Kidney (tissue), 14 donors: ENCODE data around the gene LIX1. TPM values are rescaled to one million over a fixed set of nuclear protein-coding genes. Genes with fewer than 3 reads are reported as not detected.

ENCODE experiments used
- DNase-seq, 5 donors: peaks; one replicate each; pipeline ENCODE4 v3.0.0-alpha.2; 2013 to 2020
- FAIRE-seq: peaks from 2 replicates; lab custom pipeline; 2012; peaks lifted over from hg19 to GRCh38; lab: Jason Lieb, UNC
- H3K27ac ChIP-seq, 2 donors: one replicate each; pipeline ENCODE4 v1.7.0; 2013; ENCODE audit warnings: low read depth in 2 of 2, low read length in 2 of 2, inconsistent platforms in 1 of 2
- H3K27me3 ChIP-seq: one replicate; pipeline ENCODE4 v1.7.1; 2013; ENCODE audit warnings: low read length, inconsistent platforms; ENCODE audit not compliant: control insufficient read depth, insufficient read depth
- H3K36me3 ChIP-seq, 3 donors: one replicate each; pipeline versions ENCODE4 v1.7.0 to v1.7.1; 2013; ENCODE audit warnings: low read length in 3 of 3, control low read depth in 1 of 3, inconsistent platforms in 1 of 3; ENCODE audit not compliant: insufficient read depth in 3 of 3, control insufficient read depth in 2 of 3
- H3K4me1 ChIP-seq, 3 donors: one replicate each; pipeline versions ENCODE4 v1.7.0 to v1.7.1; 2013; ENCODE audit warnings: low read length in 3 of 3, inconsistent platforms in 1 of 3, low read depth in 1 of 3; ENCODE audit not compliant: control insufficient read depth in 2 of 3, insufficient read depth in 2 of 3
- H3K4me3 ChIP-seq, 3 donors: one replicate each; pipeline versions ENCODE4 v1.7.0 to v1.8.1; 2013; ENCODE audit warnings: low read length in 3 of 3, control low read depth in 1 of 3, inconsistent platforms in 1 of 3
- H3K9ac ChIP-seq, 3 donors: one replicate each; pipeline versions ENCODE4 v1.7.0 to v1.7.1; 2013; ENCODE audit warnings: low read length in 3 of 3, control low read depth in 1 of 3, inconsistent platforms in 1 of 3
- H3K9me3 ChIP-seq, 3 donors: one replicate each; pipeline versions ENCODE4 v1.7.0 to v1.7.1; 2013; ENCODE audit warnings: low read length in 3 of 3, control low read depth in 1 of 3, inconsistent platforms in 1 of 3; ENCODE audit not compliant: control insufficient read depth in 2 of 3, insufficient read depth in 1 of 3
- CTCF ChIP-seq: IDR thresholded peaks from 3 replicates; pipeline ENCODE4 v1.5.1; 2012; ENCODE audit warnings: mild to moderate bottlenecking, moderate library complexity, borderline replicate concordance; ENCODE audit not compliant: insufficient read depth; ENCODE audit errors: extremely low read depth
- intact Hi-C: fragments of 100-400 bp; cut with DNase I; formaldehyde crosslinking; loops from one replicate; pipeline ENCODE4 v1.11.1; 2022
- polyA plus RNA-seq: library from polyadenylated mRNA; stranded (reverse); fragments of 350-450 nt; fragmentation: Illumina TruSeq; extraction: RNeasy Lipid Tissue Mini Kit (QIAGEN cat#74804); gene quantifications from one replicate; pipeline ENCODE4 v1.2.3, GENCODE V29; 2014; ENCODE audit warnings: low read depth, low replicate concordance; ENCODE audit not compliant: insufficient read depth
- total RNA-seq: library from RNA; stranded (reverse); fragmentation: NEBNext Ultra II Directional; extraction: Animal tissue kit (Norgen Biotek cat#: 25700); gene quantifications from one replicate; pipeline ENCODE4 v1.2.1, GENCODE V29; 2021
- donor health status: control.
- donor health status: control.
- donor health status: control.
- donor health status: control.
- donor health status: control.
- donor health status: DM: yes; HTN: yes; CAD: no.
- donor health status: Normal renal cell carcinoma (clear cell type).

Gene LIX1
- total and polyA plus RNA-seq, 2 donors from 2014 or later: 0.65 to 33.4 TPM

- FAIRE-seq (no peak), DNase-seq (peak in 1 of 5 donors; percentile 20)
- Histone ChIP-seq H3K27me3 (no peaks in the 10 kb centered on the region), H3K4me1 (peaks cover 0 to 3% (median 2%) of the 10 kb centered on the region in 3 donors), H3K9me3 (no peaks in the 10 kb centered on the region), H3K36me3 (no peaks in the 10 kb centered on the region), H3K4me3 (no peak overlapping the region), H3K9ac (no peak overlapping the region), H3K27ac (no peak overlapping the region)
- intact Hi-C loops: no loop called here
- no peak for TF ChIP-seq CTCF
Measured at GRCh38 chr5:97070234-97070633, 72.2 kb downstream of the LIX1 start.

- no peak overlapping the region for H3K4me3 ChIP-seq
- H3K27me3 ChIP-seq: no peaks in the 10 kb centered on the region
- TF ChIP-seq CTCF: no peak
- no peak for DNase-seq
- peaks cover 0 to under 1% (median 0%) of the 10 kb centered on the region in 3 donors for H3K4me1 ChIP-seq
- no peak for FAIRE-seq
- intact Hi-C loops: no loop called here
- no peak overlapping the region for H3K27ac ChIP-seq
- no peaks in the 10 kb centered on the region for H3K9me3 ChIP-seq
- no peaks in the 10 kb centered on the region for H3K36me3 ChIP-seq
- no peak overlapping the region for H3K9ac ChIP-seq
Measured at GRCh38 chr5:97067296-97067850, 75.0 kb downstream of the LIX1 start.

GRCh38 chr5:97065475-97065874 lies 76.9 kb downstream of the LIX1 start:
- intact Hi-C loops: no loop called here
- no peak for FAIRE-seq

More at GRCh38 chr5:97065475-97065874, 76.9 kb downstream of the LIX1 start:
- Histone ChIP-seq H3K9me3 (no peaks in the 10 kb centered on the region), H3K9ac (no peak overlapping the region), H3K27ac (no peak overlapping the region), H3K27me3 (no peaks in the 10 kb centered on the region), H3K36me3 (no peaks in the 10 kb centered on the region), H3K4me1 (peaks cover 0 to 2% (median 0%) of the 10 kb centered on the region in 3 donors), H3K4me3 (no peak overlapping the region)
- peak in 2 of 5 donors; percentile 43 to 58 for DNase-seq
- no peak for TF ChIP-seq CTCF
